Dermis microvascular lymphatic vessel endothelial cell (primary cell): ENCODE measurements around the gene DPY19L2. TPM values are rescaled to one million over a fixed set of nuclear protein-coding genes. Genes with fewer than 3 reads are reported as not detected.
"Not testable (repeated sequence)": the region's sequence is repeated elsewhere in the genome, so short reads cannot be mapped to it uniquely, and the experiment has no call there.

Experiments
- DNase-seq, 2 donors: peaks; one replicate each; pipeline versions ENCODE4 v3.0.0 to v3.0.0-alpha.2; 2010; ENCODE audit warnings: low read depth in 2 of 2
- total RNA-seq: library from RNA; depleted of rRNA; stranded (reverse); fragments of >200 nt; gene quantifications from 2 replicates; pipeline ENCODE4 v1.2.1, GENCODE V29; 2014

DPY19L2 gene
- total RNA-seq, 1 donor from 2014 or later, result 0.26 TPM

DNA sequence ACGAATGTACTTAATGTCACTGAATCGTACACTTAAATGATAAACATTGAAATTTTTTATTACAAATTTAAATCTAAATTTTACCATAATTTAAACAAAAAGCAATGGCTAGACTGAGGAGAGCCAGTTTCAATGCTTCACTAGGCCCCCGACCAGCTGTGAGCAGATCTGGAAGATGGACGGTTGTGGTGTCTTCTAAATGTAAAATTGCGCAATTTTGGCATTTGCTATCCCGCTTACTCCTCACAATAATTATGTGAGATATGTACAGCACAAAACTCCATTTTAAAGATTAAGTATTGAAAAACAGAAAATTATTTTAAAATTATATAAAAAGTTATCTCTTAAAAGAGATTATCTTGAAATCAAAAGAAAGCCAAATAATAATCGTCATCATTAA, 5.3 kb downstream of the DPY19L2 start:
- not testable (repeated sequence) for DNase-seq

- DNase-seq, result not testable (repeated sequence)
Measured at GRCh38 chr12:63658501-63658900, 9.8 kb downstream of the DPY19L2 start.

DNA sequence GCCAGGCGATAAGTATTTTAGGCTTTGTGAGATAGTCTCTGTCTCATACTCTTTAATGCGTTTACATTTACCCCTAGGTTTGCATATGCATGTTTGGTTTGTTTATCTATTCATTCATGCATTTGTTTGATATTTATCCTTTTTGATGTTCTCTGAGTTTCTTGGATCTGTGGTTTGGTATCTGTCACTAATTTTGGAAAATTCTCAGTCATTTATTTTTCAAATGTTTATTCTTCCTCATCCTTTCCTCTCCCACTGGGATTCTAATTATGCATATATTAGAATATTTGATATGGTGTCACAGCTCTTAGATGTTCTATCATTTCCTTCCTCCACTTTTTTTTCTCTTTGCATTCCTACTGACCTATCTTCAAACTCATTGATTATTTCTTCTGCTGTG, 11.9 kb downstream of the DPY19L2 start:
- not testable (repeated sequence) for DNase-seq

GRCh38 chr12:63655543-63656257, 12.6 kb downstream of the DPY19L2 start:
- not testable (repeated sequence) for DNase-seq

GRCh38 chr12:63654481-63654880, 13.8 kb downstream of the DPY19L2 start:
- DNase-seq, result not testable (repeated sequence)

GRCh38 chr12:63649517-63649916, 18.8 kb downstream of the DPY19L2 start:
- DNase-seq, result peak in 1 of 2 donors; percentile 1

GRCh38 chr12:63643381-63644140, 24.7 kb downstream of the DPY19L2 start:
- peak; percentile 15 to 50 for DNase-seq

GRCh38 chr12:63624258-63624657, 44.0 kb downstream of the DPY19L2 start:
- DNase-seq, result not testable (repeated sequence)

GRCh38 chr12:63615544-63615943, 52.7 kb downstream of the DPY19L2 start:
- DNase-seq, result not testable (repeated sequence)

GRCh38 chr12:63611285-63611684, 57.0 kb downstream of the DPY19L2 start:
- not testable (repeated sequence) for DNase-seq

DNA sequence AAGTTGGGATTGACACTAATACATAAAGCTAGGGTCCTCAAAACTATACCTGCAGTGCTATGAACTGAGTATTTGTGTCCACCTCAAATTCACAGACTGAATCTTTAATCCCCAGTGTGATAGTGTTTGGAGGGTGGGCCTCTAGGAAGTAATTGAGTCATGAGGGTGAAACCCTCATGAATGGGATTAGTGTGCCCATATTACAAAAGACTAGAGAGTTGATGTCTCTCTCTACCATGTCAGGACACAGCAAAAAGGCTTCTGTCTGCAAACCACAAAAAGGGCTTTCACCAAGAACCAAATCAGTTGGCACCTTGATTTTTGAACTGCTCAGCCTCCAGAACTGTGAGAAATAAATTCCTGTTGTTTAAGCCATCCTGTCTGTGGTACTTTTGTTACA, 59.0 kb downstream of the DPY19L2 start:
- DNase-seq, result not testable (repeated sequence)

GRCh38 chr12:63604985-63605384, 63.3 kb downstream of the DPY19L2 start:
- DNase-seq, result not testable (repeated sequence)

GRCh38 chr12:63594828-63595227, 73.5 kb downstream of the DPY19L2 start:
- DNase-seq, result peak in 1 of 2 donors; percentile 1

GRCh38 chr12:63584426-63584825, 83.9 kb downstream of the DPY19L2 start:
- peak in 1 of 2 donors; percentile 2 for DNase-seq

- DNase-seq, result not testable (repeated sequence)
Measured at GRCh38 chr12:63583289-63583688, 85.0 kb downstream of the DPY19L2 start.

- DNase-seq, result not testable (repeated sequence)
Measured at GRCh38 chr12:63577631-63578030, 90.7 kb downstream of the DPY19L2 start.

- not testable (repeated sequence) for DNase-seq
Measured at GRCh38 chr12:63572038-63572437, 96.3 kb downstream of the DPY19L2 start.

DNA sequence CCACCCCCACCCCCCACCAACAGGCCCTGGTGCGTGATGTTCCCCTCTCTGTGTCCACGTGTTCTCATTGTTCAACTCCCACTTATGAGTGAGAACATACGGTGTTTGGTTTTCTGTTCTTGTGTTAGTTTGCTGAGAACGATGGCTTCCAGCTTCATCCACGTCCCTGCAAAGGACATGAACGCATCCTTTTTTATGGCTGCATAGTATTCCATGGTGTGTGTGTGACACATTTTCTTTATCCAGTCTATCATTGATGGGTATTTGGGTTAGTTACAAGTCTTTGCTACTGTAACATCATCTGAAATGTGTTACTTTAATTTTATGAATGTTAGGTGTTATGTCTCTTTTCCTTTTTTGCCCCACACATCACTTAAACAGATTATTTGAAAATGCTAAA, 109.8 kb downstream of the DPY19L2 start:
- not testable (repeated sequence) for DNase-seq

DNA sequence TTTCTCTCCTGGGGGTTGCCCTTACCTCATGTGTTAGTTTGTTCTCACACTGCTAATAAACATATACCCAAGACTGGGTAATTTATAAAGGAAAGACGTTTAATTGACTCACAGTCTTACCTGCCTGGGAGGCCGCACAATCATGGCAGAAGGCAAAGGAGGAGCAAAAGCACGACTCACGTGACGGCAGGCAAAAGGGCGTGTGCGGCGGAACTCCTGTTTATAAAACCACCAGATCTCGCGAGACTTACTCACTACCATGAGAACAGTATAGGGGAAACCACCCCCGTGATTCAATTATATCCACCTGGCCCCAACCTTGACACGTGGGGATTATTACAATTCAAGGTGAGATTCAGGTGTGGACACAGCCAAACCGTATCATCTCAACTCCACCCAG, 116.9 kb downstream of the DPY19L2 start:
- not testable (repeated sequence) for DNase-seq

GRCh38 chr12:63549034-63549433, 119.3 kb downstream of the DPY19L2 start:
- not testable (repeated sequence) for DNase-seq

GRCh38 chr12:63545298-63545916, 122.9 kb downstream of the DPY19L2 start:
- not testable (repeated sequence) for DNase-seq

- DNase-seq, result not testable (repeated sequence)
Measured at GRCh38 chr12:63538656-63539055, 129.6 kb downstream of the DPY19L2 start.
